Heart right ventricle (tissue), 16 donors: Measurements from ENCODE around the gene AGPS. TPM values are rescaled to one million over a fixed set of nuclear protein-coding genes. Genes with fewer than 3 reads are reported as not detected.

Experiments
- ATAC-seq, 8 donors: fragments of 200-7000 bp; cut with Tn5 transposase; one replicate each; pipeline ENCODE4 v1.9.1; 2020; ENCODE audit warnings: mild to moderate bottlenecking in 8 of 8, moderate library complexity in 8 of 8, moderate number of reproducible peaks in 1 of 8
- DNase-seq, 2 donors: peaks; one replicate each; pipeline ENCODE4 v3.0.0-alpha.2; 2020
- H3K27ac ChIP-seq, 10 donors: fragments of 200-600 bp; sonication (generic) in 2 of 10; one replicate each; pipeline versions ENCODE4 v1.5.0 to v1.8.0; 2020 to 2022; ENCODE audit warnings: mild to moderate bottlenecking in 3 of 10
- H3K27me3 ChIP-seq, 7 donors: fragments of 200-600 bp; one replicate each; pipeline ENCODE4 v1.8.0; 2021 to 2022; ENCODE audit warnings: mild to moderate bottlenecking in 2 of 7
- H3K36me3 ChIP-seq, 9 donors: fragments of 200-600 bp; sonication (generic) in 1 of 9; one replicate each; pipeline versions ENCODE4 v1.5.0 to v1.8.0; 2020 to 2022; ENCODE audit warnings: mild to moderate bottlenecking in 2 of 9
- H3K4me1 ChIP-seq, 9 donors: fragments of 200-600 bp; sonication (generic) in 1 of 9; one replicate each; pipeline versions ENCODE4 v1.5.0 to v1.8.0; 2020 to 2022; ENCODE audit warnings: mild to moderate bottlenecking in 4 of 9
- H3K4me3 ChIP-seq, 10 donors: fragments of 200-600 bp; sonication (generic) in 2 of 10; one replicate each; pipeline versions ENCODE4 v1.5.0 to v1.8.0; 2020 to 2022; ENCODE audit warnings: mild to moderate bottlenecking in 7 of 10, moderate library complexity in 2 of 10
- H3K9me3 ChIP-seq, 11 donors: fragments of 200-600 bp in 10 of 11; sonication (generic) in 2 of 11; one replicate each; pipeline versions ENCODE4 v1.5.0 to v1.8.0; 2013 to 2022; ENCODE audit warnings: mild to moderate bottlenecking in 2 of 11, control low read depth in 1 of 11, moderate library complexity in 1 of 11
- WGBS, 2 donors: extraction: QIAGEN DNeasy Blood & Tissue Kit; methylation state at CpG; one replicate each; pipeline ENCODE4 v1.1.7; 2013; ENCODE audit warnings: inconsistent platforms in 1 of 2; 5-methylcytosine and 5-hydroxymethylcytosine counted together
- intact Hi-C, 10 donors: fragments of 100-400 bp; cut with DNase I; formaldehyde crosslinking; loops; one replicate each; pipeline versions ENCODE4 v1.11.1 to v1.14.2; 2022
- polyA plus RNA-seq, 2 donors: library from polyadenylated mRNA; stranded (reverse); fragments of 200-250 nt; gene quantifications; one replicate each; pipeline ENCODE4 v1.2.3, GENCODE V29; 2013
- total RNA-seq, 10 donors: library from RNA; stranded (reverse); fragmentation: NEBNext Ultra II Directional in 3 of 10; extraction: Animal tissue kit (Norgen Biotek cat#: 25700) in 3 of 10; gene quantifications; one replicate each; pipeline versions ENCODE4 v1.2.1 to v1.2.4, GENCODE V29; 2021 to 2023
- TF ChIP-seq, protein P1 (sequence below), 9 donors: fragments of 200-600 bp; sonication (generic) in 2 of 9; IDR thresholded peaks; one replicate each; pipeline versions ENCODE4 v1.5.0 to v1.8.0; 2021 to 2022; ENCODE audit warnings: antibody characterized with exemption in 9 of 9, mild to moderate bottlenecking in 5 of 9, moderate library complexity in 1 of 9
- donor health status: Arrhythmogenic right ventricular cardiomyopathy.
- donor health status: ischemic (EF 13 %, LVEDD 7.1; RV severe dilation, severe dysfunction).
- donor health status: healthy with polysubstance abuse.
- donor health status: DM: no; HTN: yes; CAD: no.
- donor health status: DM: no; HTN: no; CAD: no.
- donor health status: ischemic (EF 25% LVEDD 6.9; RV normal size, moderate dysfunction).
- donor health status: ischemic (EF 25% LVEDD 5.7; RV mildly dilated, moderate dysfunction).
- donor health status: healthy.
- donor health status: DM: yes; HTN: yes; CAD: no.
- donor health status: Ischemic cardiomyopathy.
- donor health status: ischemic (EF 35%, LVEDD 5.7; RV mildly dilated, moderate dysfunction).
- donor health status: nonischemic (EF 11% LVEDD 7.7; RV severe dilation, severe dysfunction).
- donor health status: DM: yes; HTN: yes; CAD: no.
- donor health status: PGD.
- donor health status: ischemic (EF 29% LVEDD 5.4; RV normal size, mild dysfunction).
- donor health status: nonischemic (EF 23%, LVEDD 6.1; RV moderate dilation, normal function).

The AGPS gene
- total and polyA plus RNA-seq, 12 donors: 4.6 to 32.0 (median 28.4) TPM

GRCh38 chr2:177577075-177577474, 184.5 kb downstream of the AGPS start:
- DNase-seq: no peak
- Histone ChIP-seq H3K27me3 (no peaks in the 10 kb centered on the region), H3K4me1 (no peaks in the 10 kb centered on the region), H3K27ac (no peak overlapping the region), H3K4me3 (no peak overlapping the region), H3K36me3 (no peaks in the 10 kb centered on the region), H3K9me3 (no peaks in the 10 kb centered on the region)
- ATAC-seq: no peak
- 82 to 83% methylated on average over 1 of the region's 1 CpG for WGBS, 2 donors
- intact Hi-C loops: no loop called here
- TF ChIP-seq, protein P1, sequence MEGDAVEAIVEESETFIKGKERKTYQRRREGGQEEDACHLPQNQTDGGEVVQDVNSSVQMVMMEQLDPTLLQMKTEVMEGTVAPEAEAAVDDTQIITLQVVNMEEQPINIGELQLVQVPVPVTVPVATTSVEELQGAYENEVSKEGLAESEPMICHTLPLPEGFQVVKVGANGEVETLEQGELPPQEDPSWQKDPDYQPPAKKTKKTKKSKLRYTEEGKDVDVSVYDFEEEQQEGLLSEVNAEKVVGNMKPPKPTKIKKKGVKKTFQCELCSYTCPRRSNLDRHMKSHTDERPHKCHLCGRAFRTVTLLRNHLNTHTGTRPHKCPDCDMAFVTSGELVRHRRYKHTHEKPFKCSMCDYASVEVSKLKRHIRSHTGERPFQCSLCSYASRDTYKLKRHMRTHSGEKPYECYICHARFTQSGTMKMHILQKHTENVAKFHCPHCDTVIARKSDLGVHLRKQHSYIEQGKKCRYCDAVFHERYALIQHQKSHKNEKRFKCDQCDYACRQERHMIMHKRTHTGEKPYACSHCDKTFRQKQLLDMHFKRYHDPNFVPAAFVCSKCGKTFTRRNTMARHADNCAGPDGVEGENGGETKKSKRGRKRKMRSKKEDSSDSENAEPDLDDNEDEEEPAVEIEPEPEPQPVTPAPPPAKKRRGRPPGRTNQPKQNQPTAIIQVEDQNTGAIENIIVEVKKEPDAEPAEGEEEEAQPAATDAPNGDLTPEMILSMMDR (IDR thresholded peaks at IDR 0.05): no peak

DNA sequence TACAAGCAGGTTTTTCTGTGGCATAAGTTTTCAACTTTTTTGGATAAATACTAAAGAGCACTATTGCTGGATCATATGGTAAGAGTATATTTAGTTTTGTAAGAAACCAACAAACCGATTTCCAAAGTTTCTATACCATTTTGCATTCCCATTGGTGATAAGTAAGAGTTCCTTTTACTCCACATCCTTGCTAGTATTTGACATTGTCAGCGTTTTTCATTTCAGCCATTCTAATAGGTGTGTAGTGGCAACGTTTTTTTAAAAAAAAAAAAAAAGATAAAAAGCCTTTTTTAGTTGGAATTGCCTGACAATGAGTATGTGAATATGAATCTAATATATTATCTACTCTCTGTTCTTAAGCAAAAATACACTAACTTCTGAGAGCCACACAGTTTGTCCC, 185.9 kb downstream of the AGPS start:
- Histone ChIP-seq H3K9me3 (no peaks in the 10 kb centered on the region), H3K4me3 (no peak overlapping the region), H3K27ac (no peak overlapping the region), H3K4me1 (no peaks in the 10 kb centered on the region), H3K36me3 (no peaks in the 10 kb centered on the region), H3K27me3 (no peaks in the 10 kb centered on the region)
- 80 to 85% methylated on average over 3 of the region's 3 CpGs for WGBS, 2 donors
- TF ChIP-seq, protein P1 (IDR thresholded peaks at IDR 0.05): no peak
- DNase-seq: no peak
- ATAC-seq: no peak
- intact Hi-C loops: no loop called here

DNA sequence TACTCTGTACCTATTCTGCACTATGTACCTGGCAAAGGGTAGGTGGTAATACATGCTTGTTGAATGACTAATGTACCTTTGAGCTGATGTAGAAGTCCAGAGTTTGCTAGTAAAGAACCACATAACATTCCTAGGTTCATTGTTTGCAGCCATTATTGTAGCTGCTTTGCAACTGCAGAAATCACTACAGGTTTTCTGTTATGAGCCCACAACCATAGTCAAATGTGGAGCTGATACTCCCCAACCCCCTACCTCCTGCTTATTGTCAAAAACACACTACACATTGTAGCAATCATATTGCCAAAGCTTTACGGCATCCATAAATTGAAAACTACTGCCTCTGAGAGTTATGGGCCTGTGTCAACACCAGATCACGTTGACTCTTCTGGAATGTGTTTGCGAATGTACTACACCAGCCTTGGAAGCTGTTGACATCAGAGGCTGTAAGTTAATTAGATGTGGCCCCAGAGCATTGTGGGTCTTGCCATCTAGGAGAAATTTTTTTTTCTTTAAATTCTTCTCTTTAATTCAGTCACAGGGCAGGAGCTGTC, 187.0 kb downstream of the AGPS start:
- no peak overlapping the region for H3K4me3 ChIP-seq
- intact Hi-C loops: no loop called here
- TF ChIP-seq, protein P1 (IDR thresholded peaks at IDR 0.05): no peak
- ATAC-seq: no peak
- DNase-seq: no peak
- H3K27ac ChIP-seq: no peak overlapping the region
- H3K27me3 ChIP-seq: no peaks in the 10 kb centered on the region
- no peaks in the 10 kb centered on the region for H3K36me3 ChIP-seq
- H3K9me3 ChIP-seq: no peaks in the 10 kb centered on the region
- WGBS, 2 donors: 53 to 65% methylated on average over 3 of the region's 3 CpGs
- H3K4me1 ChIP-seq: no peaks in the 10 kb centered on the region

GRCh38 chr2:177582000-177582399, 189.4 kb downstream of the AGPS start:
- no peak overlapping the region for H3K27ac ChIP-seq
- intact Hi-C loops: loop anchor here in 1 of 10 donors (2.0 kb wide), 1 partner anchor 59 kb away; no protein-coding TSS in a partner anchor
- WGBS, 2 donors: 96 to 100% methylated on average over 1 of the region's 1 CpG

More at GRCh38 chr2:177582000-177582399, 189.4 kb downstream of the AGPS start:
- Histone ChIP-seq H3K36me3 (no peaks in the 10 kb centered on the region), H3K9me3 (no peaks in the 10 kb centered on the region), H3K4me1 (peaks cover 0 to 13% (median 0%) of the 10 kb centered on the region in 9 donors), H3K27me3 (no peaks in the 10 kb centered on the region), H3K4me3 (no peak overlapping the region)
- ATAC-seq (no peak), DNase-seq (no peak)
- TF ChIP-seq, protein P1 (IDR thresholded peaks at IDR 0.05): no peak
